Testis (tissue), 3 donors: Measurements from ENCODE around the gene HMCN2. TPM values are rescaled to one million over a fixed set of nuclear protein-coding genes. Genes with fewer than 3 reads are reported as not detected.
A peak's percentile ranks its signal among the peaks of the same experiment; 100 is the strongest.

Experiments
- DNase-seq: peaks from one replicate; pipeline ENCODE4 v3.0.0-alpha.2; 2019
- H3K27ac ChIP-seq, 2 donors: fragments of 200-600 bp; sonication (generic); one replicate each; pipeline ENCODE4 v1.5.1; 2019
- H3K27me3 ChIP-seq: fragments of 200-600 bp; sonication (generic); one replicate; pipeline ENCODE4 v1.5.1; 2019
- H3K36me3 ChIP-seq: fragments of 200-600 bp; sonication (generic); one replicate; pipeline ENCODE4 v1.5.1; 2017; ENCODE audit warnings: low read depth; ENCODE audit errors: missing control alignments
- H3K4me1 ChIP-seq: fragments of 200-600 bp; sonication (generic); one replicate; pipeline ENCODE4 v1.5.1; 2019
- H3K4me3 ChIP-seq, 2 donors: fragments of 200-600 bp; sonication (generic); one replicate each; pipeline ENCODE4 v1.5.1; 2017 to 2019
- H3K9me3 ChIP-seq: fragments of 200-600 bp; sonication (generic); one replicate; pipeline ENCODE4 v1.5.1; 2017
- CTCF ChIP-seq, 3 experiments: fragments of 450-650 bp in 2 of 3; fragments of 200-600 bp in 1 of 3; sonication (generic) in 1 of 3; IDR thresholded peaks; one replicate each; pipeline ENCODE4 v1.5.1; 2016 to 2019; ENCODE audit warnings: antibody characterized with exemption in 3 of 3, mild to moderate bottlenecking in 2 of 3, moderate library complexity in 1 of 3
- POLR2A ChIP-seq: fragments of 450-650 bp; IDR thresholded peaks from one replicate; pipeline ENCODE4 v1.6.1; 2017; ENCODE audit warnings: antibody characterized with exemption, mild to moderate bottlenecking, moderate library complexity
- WGBS, 2 donors: methylation state at CpG; one replicate each; pipeline ENCODE4 v1.1.5; 2018; 5-methylcytosine and 5-hydroxymethylcytosine counted together
- intact Hi-C: fragments of 100-400 bp; cut with DNase I; formaldehyde crosslinking; loops from one replicate; pipeline ENCODE4 v1.15.1; 2023; ENCODE audit warnings: low total_unique reads
- polyA plus RNA-seq: library from polyadenylated mRNA; stranded (reverse); fragments of 350-450 nt; fragmentation: Illumina TruSeq; extraction: RNeasy Lipid Tissue Mini Kit (QIAGEN cat#74804); gene quantifications from one replicate; pipeline ENCODE4 v1.2.3, GENCODE V29; 2014; ENCODE audit warnings: low read depth, low replicate concordance; ENCODE audit not compliant: insufficient read depth
- total RNA-seq, 2 donors: library from RNA; depleted of rRNA; stranded (reverse); fragments of >200 nt; gene quantifications; one replicate each; pipeline ENCODE4 v1.2.3, GENCODE V29; 2016

HMCN2 gene
- total and polyA plus RNA-seq, 3 donors from 2014 or later = 10.2 to 17.7 (median 15.5) TPM

GRCh38 chr9:130330202-130330862 lies 64.8 kb downstream of the HMCN2 start:
- intact Hi-C loops = no loop called here
- H3K27ac ChIP-seq = no peak overlapping the region
- no peak for DNase-seq

DNA sequence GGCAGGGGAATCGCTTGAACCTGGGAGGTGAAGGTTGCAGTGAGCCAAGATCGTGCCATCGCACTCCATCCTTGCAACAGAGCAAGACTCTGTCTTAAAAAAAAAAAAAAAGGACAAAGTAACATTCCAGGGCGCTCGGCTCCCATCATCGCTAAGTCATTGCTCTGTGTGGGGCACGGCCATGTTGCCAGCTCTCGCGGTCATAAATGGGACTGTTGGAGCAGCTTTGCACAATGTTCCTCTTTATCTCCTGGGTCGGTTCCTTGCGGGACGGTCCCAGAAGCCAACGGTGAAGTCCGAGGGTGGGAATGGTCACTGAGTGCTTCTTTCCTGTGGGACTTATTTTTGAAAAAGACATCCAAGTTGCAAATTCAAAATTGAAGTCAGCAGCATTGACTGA lies 65.5 kb downstream of the HMCN2 start:
- no peaks in the 10 kb centered on the region for H3K9me3 ChIP-seq
- DNase-seq = no peak
- H3K4me3 ChIP-seq = no peak overlapping the region
- H3K27ac ChIP-seq = no peak overlapping the region
- TF ChIP-seq POLR2A = no peak
- TF ChIP-seq CTCF (IDR thresholded peaks at IDR 0.05) = no peak
- intact Hi-C loops = no loop called here
- no peaks in the 10 kb centered on the region for H3K36me3 ChIP-seq
- no peaks in the 10 kb centered on the region for H3K27me3 ChIP-seq
- H3K4me1 ChIP-seq = peaks cover 3% of the 10 kb centered on the region
- 66 to 81% methylated on average over 14 of the region's 14 CpGs for WGBS, 2 donors

More at GRCh38 chr9:130330202-130330862, 64.8 kb downstream of the HMCN2 start:
- Histone ChIP-seq H3K27me3 (no peaks in the 10 kb centered on the region), H3K4me1 (peaks cover 3% of the 10 kb centered on the region), H3K36me3 (no peaks in the 10 kb centered on the region), H3K4me3 (no peak overlapping the region), H3K9me3 (no peaks in the 10 kb centered on the region)
- TF ChIP-seq POLR2A (no peak), CTCF (IDR thresholded peaks at IDR 0.05) (no peak)
- 68 to 73% methylated on average over 20 of the region's 20 CpGs for WGBS, 2 donors

GRCh38 chr9:130331573-130331972 lies 66.0 kb downstream of the HMCN2 start:
- Histone ChIP-seq H3K27ac (no peak overlapping the region), H3K4me1 (peaks cover 3% of the 10 kb centered on the region), H3K27me3 (no peaks in the 10 kb centered on the region), H3K4me3 (no peak overlapping the region), H3K36me3 (no peaks in the 10 kb centered on the region), H3K9me3 (no peaks in the 10 kb centered on the region)
- WGBS, 2 donors = 53 to 74% methylated on average over 3 to 13 of the region's 13 CpGs
- TF ChIP-seq POLR2A (no peak), CTCF (IDR thresholded peaks at IDR 0.05) (no peak)
- peak; percentile 37 for DNase-seq
- intact Hi-C loops = no loop called here

GRCh38 chr9:130332384-130332926 lies 66.9 kb downstream of the HMCN2 start:
- H3K9me3 ChIP-seq = no peaks in the 10 kb centered on the region
- no peaks in the 10 kb centered on the region for H3K27me3 ChIP-seq
- peaks cover 3% of the 10 kb centered on the region for H3K4me1 ChIP-seq
- WGBS, 2 donors = 89 to 90% methylated on average over 16 to 26 of the region's 26 CpGs
- H3K36me3 ChIP-seq = no peaks in the 10 kb centered on the region
- TF ChIP-seq POLR2A (no peak), CTCF (IDR thresholded peaks at IDR 0.05) (no peak)
- H3K4me3 ChIP-seq = no peak overlapping the region
- no peak overlapping the region for H3K27ac ChIP-seq
- intact Hi-C loops = no loop called here
- no peak for DNase-seq
